Prostate gland (tissue), 2 donors: Measurements from ENCODE around the gene SHANK3.

Experiments used
- POLR2A ChIP-seq: fragments of 450-650 bp; IDR thresholded peaks from one replicate; pipeline ENCODE4 v1.6.1; 2016; ENCODE audit warnings: antibody characterized with exemption, mild to moderate bottlenecking
- TF ChIP-seq, protein P1 (sequence below), 4 experiments: fragments of 200-600 bp in 2 of 4; fragments of 450-650 bp in 2 of 4; sonication (generic) in 2 of 4; IDR thresholded peaks; 1 replicate in 3 of 4; 2 replicates in 1 of 4; pipeline ENCODE4 v1.5.1; 2016 to 2019; ENCODE audit warnings: antibody characterized with exemption in 4 of 4, mild to moderate bottlenecking in 2 of 4, moderate library complexity in 2 of 4

DNA sequence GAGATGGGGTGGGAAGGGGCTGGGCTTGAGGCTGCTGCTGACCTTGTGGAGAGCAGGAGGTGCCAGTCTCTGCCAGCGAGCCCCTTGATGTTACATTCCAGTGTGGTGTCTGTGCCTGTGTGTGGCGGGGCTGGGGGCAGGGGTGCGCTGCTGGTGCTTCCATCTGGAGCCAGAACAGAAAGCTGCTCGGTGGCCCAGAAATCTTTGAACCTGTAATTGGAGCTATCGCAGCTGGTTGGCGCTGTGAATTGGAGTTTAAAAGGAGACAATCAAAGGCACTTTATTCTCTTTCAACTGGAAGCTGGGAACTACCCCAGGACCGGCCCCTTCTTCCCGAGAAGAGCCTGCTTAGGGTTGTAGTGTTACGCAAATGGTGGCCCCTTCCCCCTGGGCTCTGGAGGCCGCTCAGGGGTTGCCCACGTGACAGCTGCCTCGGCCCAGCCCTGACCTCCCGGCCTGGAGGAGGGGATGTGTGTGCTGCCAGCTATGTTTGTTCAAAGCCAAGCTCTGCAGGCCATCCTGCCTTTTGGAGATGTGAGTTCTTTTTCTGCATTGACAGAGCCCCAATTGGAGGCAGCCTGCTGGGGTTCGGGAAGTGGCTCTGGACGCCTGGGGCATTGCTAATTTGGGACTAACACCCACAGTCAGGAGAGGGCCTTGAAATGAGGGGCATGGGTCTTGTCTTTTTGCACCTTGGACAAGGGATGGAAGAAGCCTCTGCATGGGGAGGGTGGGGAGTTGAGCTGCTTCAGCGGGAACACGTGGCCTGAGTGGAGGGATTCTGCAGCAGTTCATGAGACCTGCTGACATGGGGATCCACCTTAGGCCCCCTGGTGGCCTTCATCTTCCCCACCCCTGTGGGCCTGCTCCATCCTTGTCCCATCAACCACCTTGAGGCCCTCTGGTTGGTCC, 30.7 kb upstream of the SHANK3 start:
- TF ChIP-seq, protein P1, sequence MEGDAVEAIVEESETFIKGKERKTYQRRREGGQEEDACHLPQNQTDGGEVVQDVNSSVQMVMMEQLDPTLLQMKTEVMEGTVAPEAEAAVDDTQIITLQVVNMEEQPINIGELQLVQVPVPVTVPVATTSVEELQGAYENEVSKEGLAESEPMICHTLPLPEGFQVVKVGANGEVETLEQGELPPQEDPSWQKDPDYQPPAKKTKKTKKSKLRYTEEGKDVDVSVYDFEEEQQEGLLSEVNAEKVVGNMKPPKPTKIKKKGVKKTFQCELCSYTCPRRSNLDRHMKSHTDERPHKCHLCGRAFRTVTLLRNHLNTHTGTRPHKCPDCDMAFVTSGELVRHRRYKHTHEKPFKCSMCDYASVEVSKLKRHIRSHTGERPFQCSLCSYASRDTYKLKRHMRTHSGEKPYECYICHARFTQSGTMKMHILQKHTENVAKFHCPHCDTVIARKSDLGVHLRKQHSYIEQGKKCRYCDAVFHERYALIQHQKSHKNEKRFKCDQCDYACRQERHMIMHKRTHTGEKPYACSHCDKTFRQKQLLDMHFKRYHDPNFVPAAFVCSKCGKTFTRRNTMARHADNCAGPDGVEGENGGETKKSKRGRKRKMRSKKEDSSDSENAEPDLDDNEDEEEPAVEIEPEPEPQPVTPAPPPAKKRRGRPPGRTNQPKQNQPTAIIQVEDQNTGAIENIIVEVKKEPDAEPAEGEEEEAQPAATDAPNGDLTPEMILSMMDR (IDR thresholded peaks at IDR 0.05): peak in 1 of 4 experiments; percentile 13
- no peak for TF ChIP-seq POLR2A
